Measurements from ENCODE around the gene ATP11C.
A peak's percentile ranks its signal among the peaks of the same experiment; 100 is the strongest.
"Not testable (repeated sequence)": the region's sequence is repeated elsewhere in the genome, so short reads cannot be mapped to it uniquely, and the experiment has no call there.

ATP11C gene

GRCh38 chrX:139851730-139852129 is 81.1 kb downstream of the ATP11C start:
- no peak for DNase-seq

DNA sequence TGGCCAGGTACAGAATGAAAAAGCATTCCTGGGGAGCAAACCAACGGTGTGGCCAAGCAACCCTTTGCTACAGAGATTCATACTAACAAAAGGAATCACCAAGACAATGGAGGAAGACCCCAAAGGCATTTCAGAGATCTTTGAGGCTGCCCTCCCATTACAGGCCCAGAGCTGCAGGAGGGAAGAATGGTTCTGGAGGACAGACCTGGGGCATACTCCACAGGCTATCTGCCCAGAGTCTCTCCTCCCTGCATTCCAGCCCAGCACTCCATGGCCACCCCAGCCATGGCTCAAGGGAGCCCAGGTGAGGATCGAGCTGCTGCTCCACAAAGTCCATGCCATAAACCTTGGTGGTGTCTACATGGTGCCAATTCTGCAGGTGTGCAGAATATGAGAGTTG is 81.9 kb downstream of the ATP11C start:
- DNase-seq: no peak

DNA sequence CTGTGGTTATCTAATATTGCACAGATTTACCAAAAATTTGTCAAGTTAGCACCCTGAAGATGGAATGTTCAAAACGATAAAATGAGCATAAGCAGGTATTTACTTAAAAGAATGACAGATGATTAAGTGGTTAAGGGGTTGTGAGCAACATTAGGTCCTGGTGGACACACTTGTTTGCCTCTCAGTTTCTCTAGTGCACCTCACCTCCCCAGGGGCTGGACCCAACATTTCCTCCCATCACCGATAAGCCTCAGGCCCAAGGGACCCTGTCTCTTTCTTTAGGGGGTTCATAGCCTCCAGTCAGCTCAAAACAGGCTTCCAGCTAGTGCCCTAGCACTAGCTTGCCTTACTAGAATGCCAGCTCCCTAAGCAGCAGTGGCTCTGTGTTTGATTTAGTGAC is 88.0 kb downstream of the ATP11C start:
- no peak for DNase-seq

GRCh38 chrX:139844163-139844562 is 88.7 kb downstream of the ATP11C start:
- DNase-seq: no peak

- DNase-seq: no peak
Observed at GRCh38 chrX:139842326-139843185, 90.3 kb downstream of the ATP11C start.

GRCh38 chrX:139836335-139836734 is 96.5 kb downstream of the ATP11C start:
- not testable (repeated sequence) for DNase-seq

GRCh38 chrX:139834879-139835278 is 98.0 kb downstream of the ATP11C start:
- no peak for DNase-seq

DNA sequence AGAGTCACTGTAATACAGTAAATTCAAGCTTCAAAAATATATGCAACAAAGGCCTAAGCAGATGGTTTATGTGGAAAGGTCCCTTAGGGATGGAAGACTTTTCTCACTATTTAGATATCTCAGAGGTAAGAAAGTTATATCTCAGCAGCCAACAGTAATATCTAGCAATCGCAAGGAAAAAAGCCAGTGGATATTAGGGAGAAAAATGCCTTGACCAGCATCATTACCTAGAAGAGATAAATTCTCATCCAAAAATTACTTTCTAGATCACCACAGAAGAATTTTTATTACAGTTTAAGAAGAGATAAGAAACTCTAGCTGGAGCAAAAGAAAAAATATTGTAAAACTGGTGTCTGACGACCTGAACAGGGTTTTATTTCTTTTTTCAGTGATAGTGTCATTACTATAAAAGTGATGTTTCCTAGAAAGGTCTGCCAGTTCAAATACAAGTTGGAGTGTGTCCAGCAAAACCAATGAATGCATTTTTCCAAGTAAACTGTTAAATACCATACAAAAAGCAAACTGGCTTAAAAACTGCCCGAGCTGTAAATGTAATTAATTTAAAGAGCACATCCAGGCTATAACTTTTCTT is 100.0 kb downstream of the ATP11C start:
- DNase-seq: no peak

GRCh38 chrX:139831675-139832456 is 101.0 kb downstream of the ATP11C start:
- peak in 1 of 5 experiments; percentile 17 for DNase-seq

GRCh38 chrX:139831017-139831416 is 101.8 kb downstream of the ATP11C start:
- DNase-seq: no peak

- DNase-seq: no peak
Observed at GRCh38 chrX:139828830-139829229, 104.0 kb downstream of the ATP11C start.

- no peak for DNase-seq
Observed at GRCh38 chrX:139828033-139828432, 104.8 kb downstream of the ATP11C start.

- DNase-seq: no peak
Observed at GRCh38 chrX:139826065-139827044, 106.5 kb downstream of the ATP11C start.

GRCh38 chrX:139825618-139826017 is 107.2 kb downstream of the ATP11C start:
- DNase-seq: no peak

DNA sequence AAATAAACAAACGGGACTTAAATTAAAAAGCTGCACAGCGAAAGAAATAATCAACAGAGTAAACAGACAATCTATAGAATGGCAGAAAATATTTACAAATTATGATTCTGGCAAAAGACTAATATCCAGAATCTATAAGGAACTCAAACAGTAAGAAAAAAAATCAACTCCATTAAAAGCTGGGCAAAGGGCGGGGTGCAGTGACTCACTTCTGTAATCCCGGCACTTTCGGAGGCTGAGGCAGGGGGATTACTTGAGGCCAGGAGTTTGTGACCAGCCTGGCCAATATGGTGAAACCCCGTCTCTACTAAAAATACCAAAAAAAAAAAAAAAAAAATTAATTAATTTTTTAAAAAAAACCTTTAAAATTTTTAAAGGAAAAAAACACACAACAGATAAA is 109.0 kb downstream of the ATP11C start:
- no peak for DNase-seq

- DNase-seq: no peak
Observed at GRCh38 chrX:139820358-139820984, 112.4 kb downstream of the ATP11C start.

- DNase-seq: no peak
Observed at GRCh38 chrX:139816204-139816603, 116.6 kb downstream of the ATP11C start.

GRCh38 chrX:139815771-139816170 is 117.1 kb downstream of the ATP11C start:
- DNase-seq: no peak

DNA sequence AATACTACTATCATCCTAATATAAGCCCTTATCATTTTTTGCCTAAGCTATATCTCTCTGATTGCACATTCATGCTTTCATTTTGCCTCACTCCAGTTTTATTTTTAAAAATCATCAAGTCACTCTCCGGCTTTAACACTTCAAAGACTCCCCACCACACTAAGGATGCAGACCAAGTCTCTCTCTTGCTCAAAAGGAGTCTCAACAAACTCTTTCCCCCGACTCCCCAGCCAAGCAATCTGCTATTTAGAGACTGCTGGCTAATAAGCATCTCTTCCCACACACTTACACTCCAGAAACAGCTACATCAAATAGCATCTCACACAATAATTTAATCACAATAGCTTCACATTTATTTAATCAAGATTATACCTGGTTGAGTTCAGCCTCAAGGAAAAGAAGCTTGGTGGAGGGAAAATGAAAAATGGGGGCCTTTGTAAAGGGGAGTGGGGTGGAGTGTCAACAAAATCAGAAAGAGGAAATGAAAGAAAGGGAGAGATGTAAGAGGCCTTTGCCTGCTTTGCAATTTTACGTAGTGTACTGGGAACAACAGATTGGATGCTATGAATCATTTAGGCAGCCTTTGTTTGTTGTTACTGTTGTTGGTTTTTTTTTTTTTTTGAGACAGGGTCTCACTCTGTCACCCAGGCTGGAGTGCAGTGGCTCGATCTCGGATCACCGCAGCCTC is 120.8 kb downstream of the ATP11C start:
- no peak for DNase-seq

GRCh38 chrX:139804482-139804881 is 128.4 kb downstream of the ATP11C start:
- DNase-seq: no peak

GRCh38 chrX:139803224-139803623 is 129.6 kb downstream of the ATP11C start:
- DNase-seq: no peak

Data from T-helper 2 cell (primary cell).